ENCODE data around the gene LOXHD1.

DNA sequence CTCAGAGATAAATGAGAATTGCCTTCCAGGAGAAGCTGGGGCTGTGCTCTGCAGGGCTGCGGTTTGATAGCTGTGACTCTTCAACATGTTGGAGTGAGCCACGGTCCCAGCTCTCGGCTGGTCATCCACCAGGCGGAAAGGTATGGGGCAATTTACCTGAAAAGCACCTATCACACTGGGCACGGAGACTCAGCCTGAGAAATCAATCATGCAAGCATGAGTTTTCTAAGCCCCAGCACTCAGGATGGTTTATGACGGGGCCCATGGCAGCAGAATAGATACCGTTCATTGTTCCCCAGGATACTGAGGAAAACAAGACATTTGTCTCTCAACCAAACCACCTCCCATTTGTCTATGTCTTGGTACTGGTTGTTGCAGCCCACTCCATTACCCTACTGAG, 83.9 kb downstream of the LOXHD1 start:
- TF ChIP-seq, protein P1, sequence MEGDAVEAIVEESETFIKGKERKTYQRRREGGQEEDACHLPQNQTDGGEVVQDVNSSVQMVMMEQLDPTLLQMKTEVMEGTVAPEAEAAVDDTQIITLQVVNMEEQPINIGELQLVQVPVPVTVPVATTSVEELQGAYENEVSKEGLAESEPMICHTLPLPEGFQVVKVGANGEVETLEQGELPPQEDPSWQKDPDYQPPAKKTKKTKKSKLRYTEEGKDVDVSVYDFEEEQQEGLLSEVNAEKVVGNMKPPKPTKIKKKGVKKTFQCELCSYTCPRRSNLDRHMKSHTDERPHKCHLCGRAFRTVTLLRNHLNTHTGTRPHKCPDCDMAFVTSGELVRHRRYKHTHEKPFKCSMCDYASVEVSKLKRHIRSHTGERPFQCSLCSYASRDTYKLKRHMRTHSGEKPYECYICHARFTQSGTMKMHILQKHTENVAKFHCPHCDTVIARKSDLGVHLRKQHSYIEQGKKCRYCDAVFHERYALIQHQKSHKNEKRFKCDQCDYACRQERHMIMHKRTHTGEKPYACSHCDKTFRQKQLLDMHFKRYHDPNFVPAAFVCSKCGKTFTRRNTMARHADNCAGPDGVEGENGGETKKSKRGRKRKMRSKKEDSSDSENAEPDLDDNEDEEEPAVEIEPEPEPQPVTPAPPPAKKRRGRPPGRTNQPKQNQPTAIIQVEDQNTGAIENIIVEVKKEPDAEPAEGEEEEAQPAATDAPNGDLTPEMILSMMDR (IDR thresholded peaks at IDR 0.05; ENCODE audit: borderline replicate concordance, extremely low read depth, low read length, poor library complexity, severe bottlenecking): no peak
- no peak for TF ChIP-seq EZH2 (IDR thresholded peaks at IDR 0.05; ENCODE audit: borderline replicate concordance, low read depth, low read length, severe bottlenecking)
